ENCODE measurements around the gene SPDYC. TPM values are rescaled to one million over a fixed set of nuclear protein-coding genes. Genes with fewer than 3 reads are reported as not detected.

The SPDYC gene
- total and polyA plus RNA-seq, 2 experiments from 2014 or later = 0.27 TPM; not detected in 1

GRCh38 chr11:65157336-65157735 lies 12.7 kb upstream of the SPDYC start:
- TF ChIP-seq POLR2AphosphoS5 (IDR thresholded peaks at IDR 0.05; ENCODE audit: low read depth) = no peak
- TF ChIP-seq EZH2phosphoT487 (IDR thresholded peaks at IDR 0.05; ENCODE audit: unreplicated experiment) = no peak
- TF ChIP-seq EZH2 (IDR thresholded peaks at IDR 0.05; ENCODE audit: low read depth, unreplicated experiment) = no peak
- no peak for TF ChIP-seq ZNF331 (CRISPR knock-in tag; IDR thresholded peaks at IDR 0.05; ENCODE audit: low read depth)
- TF ChIP-seq, protein P1, sequence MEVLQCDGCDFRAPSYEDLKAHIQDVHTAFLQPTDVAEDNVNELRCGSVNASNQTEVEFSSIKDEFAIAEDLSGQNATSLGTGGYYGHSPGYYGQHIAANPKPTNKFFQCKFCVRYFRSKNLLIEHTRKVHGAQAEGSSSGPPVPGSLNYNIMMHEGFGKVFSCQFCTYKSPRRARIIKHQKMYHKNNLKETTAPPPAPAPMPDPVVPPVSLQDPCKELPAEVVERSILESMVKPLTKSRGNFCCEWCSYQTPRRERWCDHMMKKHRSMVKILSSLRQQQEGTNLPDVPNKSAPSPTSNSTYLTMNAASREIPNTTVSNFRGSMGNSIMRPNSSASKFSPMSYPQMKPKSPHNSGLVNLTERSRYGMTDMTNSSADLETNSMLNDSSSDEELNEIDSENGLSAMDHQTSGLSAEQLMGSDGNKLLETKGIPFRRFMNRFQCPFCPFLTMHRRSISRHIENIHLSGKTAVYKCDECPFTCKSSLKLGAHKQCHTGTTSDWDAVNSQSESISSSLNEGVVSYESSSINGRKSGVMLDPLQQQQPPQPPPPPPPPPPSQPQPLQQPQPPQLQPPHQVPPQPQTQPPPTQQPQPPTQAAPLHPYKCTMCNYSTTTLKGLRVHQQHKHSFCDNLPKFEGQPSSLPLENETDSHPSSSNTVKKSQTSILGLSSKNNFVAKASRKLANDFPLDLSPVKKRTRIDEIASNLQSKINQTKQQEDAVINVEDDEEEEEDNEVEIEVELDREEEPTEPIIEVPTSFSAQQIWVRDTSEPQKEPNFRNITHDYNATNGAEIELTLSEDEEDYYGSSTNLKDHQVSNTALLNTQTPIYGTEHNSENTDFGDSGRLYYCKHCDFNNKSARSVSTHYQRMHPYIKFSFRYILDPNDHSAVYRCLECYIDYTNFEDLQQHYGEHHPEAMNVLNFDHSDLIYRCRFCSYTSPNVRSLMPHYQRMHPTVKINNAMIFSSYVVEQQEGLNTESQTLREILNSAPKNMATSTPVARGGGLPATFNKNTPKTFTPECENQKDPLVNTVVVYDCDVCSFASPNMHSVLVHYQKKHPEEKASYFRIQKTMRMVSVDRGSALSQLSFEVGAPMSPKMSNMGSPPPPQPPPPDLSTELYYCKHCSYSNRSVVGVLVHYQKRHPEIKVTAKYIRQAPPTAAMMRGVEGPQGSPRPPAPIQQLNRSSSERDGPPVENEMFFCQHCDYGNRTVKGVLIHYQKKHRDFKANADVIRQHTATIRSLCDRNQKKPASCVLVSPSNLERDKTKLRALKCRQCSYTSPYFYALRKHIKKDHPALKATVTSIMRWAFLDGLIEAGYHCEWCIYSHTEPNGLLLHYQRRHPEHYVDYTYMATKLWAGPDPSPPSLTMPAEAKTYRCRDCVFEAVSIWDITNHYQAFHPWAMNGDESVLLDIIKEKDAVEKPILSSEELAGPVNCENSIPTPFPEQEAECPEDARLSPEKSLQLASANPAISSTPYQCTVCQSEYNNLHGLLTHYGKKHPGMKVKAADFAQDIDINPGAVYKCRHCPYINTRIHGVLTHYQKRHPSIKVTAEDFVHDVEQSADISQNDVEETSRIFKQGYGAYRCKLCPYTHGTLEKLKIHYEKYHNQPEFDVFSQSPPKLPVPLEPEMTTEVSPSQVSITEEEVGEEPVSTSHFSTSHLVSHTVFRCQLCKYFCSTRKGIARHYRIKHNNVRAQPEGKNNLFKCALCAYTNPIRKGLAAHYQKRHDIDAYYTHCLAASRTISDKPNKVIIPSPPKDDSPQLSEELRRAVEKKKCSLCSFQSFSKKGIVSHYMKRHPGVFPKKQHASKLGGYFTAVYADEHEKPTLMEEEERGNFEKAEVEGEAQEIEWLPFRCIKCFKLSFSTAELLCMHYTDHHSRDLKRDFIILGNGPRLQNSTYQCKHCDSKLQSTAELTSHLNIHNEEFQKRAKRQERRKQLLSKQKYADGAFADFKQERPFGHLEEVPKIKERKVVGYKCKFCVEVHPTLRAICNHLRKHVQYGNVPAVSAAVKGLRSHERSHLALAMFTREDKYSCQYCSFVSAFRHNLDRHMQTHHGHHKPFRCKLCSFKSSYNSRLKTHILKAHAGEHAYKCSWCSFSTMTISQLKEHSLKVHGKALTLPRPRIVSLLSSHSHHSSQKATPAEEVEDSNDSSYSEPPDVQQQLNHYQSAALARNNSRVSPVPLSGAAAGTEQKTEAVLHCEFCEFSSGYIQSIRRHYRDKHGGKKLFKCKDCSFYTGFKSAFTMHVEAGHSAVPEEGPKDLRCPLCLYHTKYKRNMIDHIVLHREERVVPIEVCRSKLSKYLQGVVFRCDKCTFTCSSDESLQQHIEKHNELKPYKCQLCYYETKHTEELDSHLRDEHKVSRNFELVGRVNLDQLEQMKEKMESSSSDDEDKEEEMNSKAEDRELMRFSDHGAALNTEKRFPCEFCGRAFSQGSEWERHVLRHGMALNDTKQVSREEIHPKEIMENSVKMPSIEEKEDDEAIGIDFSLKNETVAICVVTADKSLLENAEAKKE (CRISPR knock-in tag; IDR thresholded peaks at IDR 0.05) = no peak
- TF ChIP-seq CREB1 (CRISPR knock-in tag; IDR thresholded peaks at IDR 0.05; ENCODE audit: low read depth) = no peak
- TF ChIP-seq, protein P2, sequence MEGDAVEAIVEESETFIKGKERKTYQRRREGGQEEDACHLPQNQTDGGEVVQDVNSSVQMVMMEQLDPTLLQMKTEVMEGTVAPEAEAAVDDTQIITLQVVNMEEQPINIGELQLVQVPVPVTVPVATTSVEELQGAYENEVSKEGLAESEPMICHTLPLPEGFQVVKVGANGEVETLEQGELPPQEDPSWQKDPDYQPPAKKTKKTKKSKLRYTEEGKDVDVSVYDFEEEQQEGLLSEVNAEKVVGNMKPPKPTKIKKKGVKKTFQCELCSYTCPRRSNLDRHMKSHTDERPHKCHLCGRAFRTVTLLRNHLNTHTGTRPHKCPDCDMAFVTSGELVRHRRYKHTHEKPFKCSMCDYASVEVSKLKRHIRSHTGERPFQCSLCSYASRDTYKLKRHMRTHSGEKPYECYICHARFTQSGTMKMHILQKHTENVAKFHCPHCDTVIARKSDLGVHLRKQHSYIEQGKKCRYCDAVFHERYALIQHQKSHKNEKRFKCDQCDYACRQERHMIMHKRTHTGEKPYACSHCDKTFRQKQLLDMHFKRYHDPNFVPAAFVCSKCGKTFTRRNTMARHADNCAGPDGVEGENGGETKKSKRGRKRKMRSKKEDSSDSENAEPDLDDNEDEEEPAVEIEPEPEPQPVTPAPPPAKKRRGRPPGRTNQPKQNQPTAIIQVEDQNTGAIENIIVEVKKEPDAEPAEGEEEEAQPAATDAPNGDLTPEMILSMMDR (conservative IDR thresholded peaks at IDR 0.05; ENCODE audit: low read depth in 2 of 2) = no peak
- TF ChIP-seq JUNB (IDR thresholded peaks at IDR 0.05; ENCODE audit: unreplicated experiment) = no peak
- TF ChIP-seq STAT1 (IDR thresholded peaks at IDR 0.05; ENCODE audit: unreplicated experiment) = no peak
- TF ChIP-seq NANOG (IDR thresholded peaks at IDR 0.05; ENCODE audit: borderline replicate concordance) = no peak
- no peak for TF ChIP-seq ZNF114 (CRISPR knock-in tag; IDR thresholded peaks at IDR 0.05)
- TF ChIP-seq ETS1 (IDR thresholded peaks at IDR 0.05) = no peak
- TF ChIP-seq REST (IDR thresholded peaks at IDR 0.05; ENCODE audit: unreplicated experiment) = no peak
- no peaks in the 10 kb centered on the region for H3K27me3 ChIP-seq (ENCODE audit: insufficient read depth)
- DNase-seq (ENCODE audit: low spot score) (no peak), ATAC-seq (no peak)
- H3K27me3 Mint-ChIP-seq (ENCODE audit: insufficient read depth, low read depth, poor library complexity) = no peaks in the 10 kb centered on the region
- no peaks in the 10 kb centered on the region for H3K4me1 Mint-ChIP-seq
- no peaks in the 10 kb centered on the region for H3K9me2 ChIP-seq (ENCODE audit: insufficient read depth)
- no peak overlapping the region for H3K27ac Mint-ChIP-seq
- no peak overlapping the region for H3K4me3 ChIP-seq
- H4K20me1 ChIP-seq (replicated peaks; ENCODE audit: insufficient read depth) = no peaks in the 10 kb centered on the region
- no peaks in the 10 kb centered on the region for H3K9me3 Mint-ChIP-seq
- no peaks in the 10 kb centered on the region for H3K36me3 ChIP-seq (ENCODE audit: insufficient read depth)
- H3K4me3 Mint-ChIP-seq = no peak overlapping the region
- no peak overlapping the region for H2AFZ ChIP-seq
- H3K27ac ChIP-seq (ENCODE audit: low read depth) = no peak overlapping the region
- no peaks in the 10 kb centered on the region for H3K4me1 ChIP-seq (ENCODE audit: insufficient read depth)
- no peaks in the 10 kb centered on the region for H3K36me3 Mint-ChIP-seq (ENCODE audit: low read depth)
- no peaks in the 10 kb centered on the region for H3K79me2 ChIP-seq (replicated peaks; ENCODE audit: insufficient read depth)
- no peaks in the 10 kb centered on the region for H3F3A ChIP-seq (replicated peaks; ENCODE audit: low read depth)
- H3K4me2 ChIP-seq = no peak overlapping the region
